Measurements from ENCODE around the gene DXO. TPM values are rescaled to one million over a fixed set of nuclear protein-coding genes. Genes with fewer than 3 reads are reported as not detected.

DXO gene
- total and polyA plus RNA-seq, 2 of the 4 experiments (the other 2 are of a cell fraction): 9.3 to 21.4 TPM

DNA sequence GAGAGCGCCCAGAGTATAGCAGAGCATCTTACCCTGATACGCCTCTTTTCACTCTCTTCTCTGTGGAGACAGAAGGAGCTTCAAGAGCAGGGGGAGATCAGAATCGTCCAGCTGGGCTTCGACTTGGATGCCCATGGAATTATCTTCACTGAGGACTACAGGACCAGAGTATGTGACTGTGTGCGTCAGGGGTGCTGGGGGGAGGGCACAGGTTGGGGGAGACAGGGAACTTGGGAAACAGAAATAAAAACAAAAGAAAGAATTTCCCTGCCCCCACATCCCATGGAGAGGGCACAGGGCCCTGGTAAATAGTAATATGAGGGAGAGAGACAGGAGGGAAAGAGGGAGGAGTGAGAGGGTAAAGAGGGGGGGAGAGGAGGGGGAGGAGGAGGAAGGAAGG is 6.9 kb upstream of the DXO start:
- no CpG with 5 or more reads among the region's 5 CpGs for WGBS, 2 experiments (ENCODE audit: extremely low coverage in 2 of 2, insufficient read length in 1 of 2)
- ATAC-seq (ENCODE audit: low read depth) (no peak), DNase-seq (no peak)
- Histone ChIP-seq H2BK5ac (ENCODE audit: low read depth, low read length, poor library complexity, severe bottlenecking) (no peak overlapping the region), H3K9me3 (ENCODE audit: control insufficient read depth, insufficient read depth, low read length) (no peaks in the 10 kb centered on the region), H3K79me1 (ENCODE audit: low read depth in 1 of 2, low read length in 2 of 2) (peaks cover 7 to 19% of the 10 kb centered on the region in 2 experiments; a peak in 3 of 4 replicates), H3K4me3 (ENCODE audit: insufficient read depth, low read depth, low read length) (no peak overlapping the region), H4K5ac (ENCODE audit: low read depth, low read length) (no peak overlapping the region), H2BK20ac (ENCODE audit: low read depth, low read length) (no peak overlapping the region), H4K8ac (ENCODE audit: low read depth in 2 of 2, low read length in 2 of 2) (no peak overlapping the region), H3K36me3 (ENCODE audit: control insufficient read depth, insufficient read depth, low read length) (peaks cover 10% of the 10 kb centered on the region; the same call in 1 of the 2 replicates), H4K20me1 (ENCODE audit: insufficient read depth, low read length) (no peaks in the 10 kb centered on the region; the same call in 1 of the 2 replicates), H3K9me1 (ENCODE audit: insufficient read depth, low read length) (no peaks in the 10 kb centered on the region; the same call in 1 of the 2 replicates), H3K56ac (ENCODE audit: extremely low read depth, insufficient read depth, low read length) (no peak overlapping the region), H3K4ac (ENCODE audit: low read depth, low read length) (no peak overlapping the region), H3K14ac (replicated peaks; ENCODE audit: low read depth, low read length) (no peak overlapping the region), H2AFZ (replicated peaks; ENCODE audit: low read length, poor library complexity) (no peak overlapping the region), H2BK120ac (ENCODE audit: low read depth, low read length) (no peak overlapping the region), H3K9ac (ENCODE audit: low read depth, low read length) (no peak overlapping the region), H2BK15ac (ENCODE audit: low read depth, low read length) (no peak overlapping the region), H4K91ac (ENCODE audit: insufficient read depth, low read depth, low read length) (no peak overlapping the region), H2AK9ac (replicated peaks; ENCODE audit: low read depth, low read length, poor library complexity) (no peak overlapping the region), H2AK5ac (ENCODE audit: low read depth, low read length) (no peak overlapping the region), H3K4me1 (ENCODE audit: control insufficient read depth, insufficient read depth, low read length) (no peaks in the 10 kb centered on the region), H3K27ac (ENCODE audit: insufficient read depth, low read length) (no peak overlapping the region), H3K4me2 (ENCODE audit: low read depth, low read length) (no peak overlapping the region), H3K27me3 (ENCODE audit: control insufficient read depth, insufficient read depth, low read length) (no peaks in the 10 kb centered on the region), H3K18ac (ENCODE audit: low read depth, low read length) (no peak overlapping the region), H3K23ac (ENCODE audit: low read depth, low read length) (no peak overlapping the region)
- in situ Hi-C loops (cut with MboI; ENCODE audit: low sequenced_read_pairs): loop anchor here (10.0 kb wide), 2 partner anchors 136 to 196 kb away; partner anchors contain the start of genes AGPAT1 and RNF5
- CTCF ChIA-PET: no interaction called here
- POLR2A ChIA-PET (ENCODE audit: unreplicated experiment): no interaction called here
- dilution Hi-C loops (cut with HindIII; ENCODE audit: low sequenced_read_pairs, unreplicated experiment): no loop called here
- intact Hi-C loops (cut with micrococcal nuclease): no loop called here
- no TSS peak for BruUV-seq (replicated peaks)
- TF ChIP-seq RCOR1 (IDR thresholded peaks at IDR 0.05; ENCODE audit: insufficient replicate concordance, low read length) (no peak), BHLHE40 (IDR thresholded peaks at IDR 0.05; ENCODE audit: low read depth, low read length) (no peak), NFE2L2 (IDR thresholded peaks at IDR 0.05; ENCODE audit: low read depth, low read length) (no peak), SMC3 (IDR thresholded peaks at IDR 0.05; ENCODE audit: low read depth, low read length) (no peak), MAFK (IDR thresholded peaks at IDR 0.05; ENCODE audit: low read depth, low read length) (no peak), CEBPB (IDR thresholded peaks at IDR 0.05; ENCODE audit: low read depth, low read length) (no peak), RFX5 (IDR thresholded peaks at IDR 0.05; ENCODE audit: low read depth, low read length) (no peak), CHD1 (IDR thresholded peaks at IDR 0.05; ENCODE audit: low read depth, low read length) (no peak), MAZ (IDR thresholded peaks at IDR 0.05; ENCODE audit: borderline replicate concordance, low read depth, low read length) (no peak), RAD21 (IDR thresholded peaks at IDR 0.05; ENCODE audit: low read length) (no peak), MXI1 (IDR thresholded peaks at IDR 0.05; ENCODE audit: borderline replicate concordance, low read depth, low read length) (no peak), POLR2A (IDR thresholded peaks at IDR 0.05; ENCODE audit: low read depth, low read length) (no peak), FOS (IDR thresholded peaks at IDR 0.05; ENCODE audit: low read depth, low read length) (no peak)
- TF ChIP-seq, protein P1, sequence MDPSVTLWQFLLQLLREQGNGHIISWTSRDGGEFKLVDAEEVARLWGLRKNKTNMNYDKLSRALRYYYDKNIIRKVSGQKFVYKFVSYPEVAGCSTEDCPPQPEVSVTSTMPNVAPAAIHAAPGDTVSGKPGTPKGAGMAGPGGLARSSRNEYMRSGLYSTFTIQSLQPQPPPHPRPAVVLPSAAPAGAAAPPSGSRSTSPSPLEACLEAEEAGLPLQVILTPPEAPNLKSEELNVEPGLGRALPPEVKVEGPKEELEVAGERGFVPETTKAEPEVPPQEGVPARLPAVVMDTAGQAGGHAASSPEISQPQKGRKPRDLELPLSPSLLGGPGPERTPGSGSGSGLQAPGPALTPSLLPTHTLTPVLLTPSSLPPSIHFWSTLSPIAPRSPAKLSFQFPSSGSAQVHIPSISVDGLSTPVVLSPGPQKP (IDR thresholded peaks at IDR 0.05; ENCODE audit: borderline replicate concordance, low read depth, low read length): no peak
- TF ChIP-seq, protein P2, sequence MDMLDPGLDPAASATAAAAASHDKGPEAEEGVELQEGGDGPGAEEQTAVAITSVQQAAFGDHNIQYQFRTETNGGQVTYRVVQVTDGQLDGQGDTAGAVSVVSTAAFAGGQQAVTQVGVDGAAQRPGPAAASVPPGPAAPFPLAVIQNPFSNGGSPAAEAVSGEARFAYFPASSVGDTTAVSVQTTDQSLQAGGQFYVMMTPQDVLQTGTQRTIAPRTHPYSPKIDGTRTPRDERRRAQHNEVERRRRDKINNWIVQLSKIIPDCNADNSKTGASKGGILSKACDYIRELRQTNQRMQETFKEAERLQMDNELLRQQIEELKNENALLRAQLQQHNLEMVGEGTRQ (IDR thresholded peaks at IDR 0.05; ENCODE audit: low read depth, low read length): no peak
